GM18951 (cell line): ENCODE results near the gene CEP295NL.

ENCODE experiments used
- POLR2A ChIP-seq: IDR thresholded peaks from 4 replicates; pipeline ENCODE4 v1.6.1; 2011; ENCODE audit warnings: mild to moderate bottlenecking; ENCODE audit not compliant: insufficient read length, insufficient read depth; ENCODE audit errors: extremely low read depth
- in situ Hi-C: fragments of 300-500 bp; cut with MboI; formaldehyde crosslinking; loops from one replicate; pipeline ENCODE4 v1.12.0; 2022; ENCODE audit warnings: low sequenced_read_pairs, mixed read lengths, inconsistent platforms; ENCODE audit not compliant: unreplicated experiment

Gene CEP295NL

DNA sequence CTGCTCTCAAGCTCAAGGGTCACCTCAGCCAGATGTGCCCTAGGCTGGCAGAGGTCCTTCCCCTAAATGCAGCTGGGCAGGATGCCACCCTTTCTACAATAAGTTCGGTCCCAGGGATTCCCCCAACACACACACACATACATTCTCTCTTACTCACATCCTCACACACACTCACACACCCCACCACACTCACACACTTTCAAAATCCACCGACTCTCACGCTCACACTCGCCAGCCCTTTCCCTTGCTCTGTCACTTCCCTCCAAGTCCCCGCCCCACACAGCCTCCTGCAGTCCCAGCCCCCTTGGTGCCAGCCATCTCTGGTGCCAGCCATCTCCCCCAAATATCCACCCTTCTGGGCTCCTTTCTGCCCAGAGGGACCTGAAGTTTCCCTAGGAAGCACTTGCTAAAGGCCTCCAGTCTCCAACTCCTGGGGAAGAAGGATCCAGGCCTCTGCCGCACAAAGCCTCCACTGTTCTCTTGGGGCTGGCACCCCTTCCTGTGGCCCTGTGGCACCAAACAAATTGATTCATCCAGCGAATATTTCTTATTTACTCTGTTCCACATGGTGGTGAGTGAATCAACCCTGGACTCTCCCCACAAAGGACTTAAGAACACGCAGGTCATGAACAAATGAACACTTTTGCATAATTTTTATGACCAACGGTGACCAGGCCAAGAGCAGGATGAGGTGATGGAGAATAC, 58.5 kb downstream of the CEP295NL start:
- no peak for TF ChIP-seq POLR2A
- in situ Hi-C loops: no loop called here

DNA sequence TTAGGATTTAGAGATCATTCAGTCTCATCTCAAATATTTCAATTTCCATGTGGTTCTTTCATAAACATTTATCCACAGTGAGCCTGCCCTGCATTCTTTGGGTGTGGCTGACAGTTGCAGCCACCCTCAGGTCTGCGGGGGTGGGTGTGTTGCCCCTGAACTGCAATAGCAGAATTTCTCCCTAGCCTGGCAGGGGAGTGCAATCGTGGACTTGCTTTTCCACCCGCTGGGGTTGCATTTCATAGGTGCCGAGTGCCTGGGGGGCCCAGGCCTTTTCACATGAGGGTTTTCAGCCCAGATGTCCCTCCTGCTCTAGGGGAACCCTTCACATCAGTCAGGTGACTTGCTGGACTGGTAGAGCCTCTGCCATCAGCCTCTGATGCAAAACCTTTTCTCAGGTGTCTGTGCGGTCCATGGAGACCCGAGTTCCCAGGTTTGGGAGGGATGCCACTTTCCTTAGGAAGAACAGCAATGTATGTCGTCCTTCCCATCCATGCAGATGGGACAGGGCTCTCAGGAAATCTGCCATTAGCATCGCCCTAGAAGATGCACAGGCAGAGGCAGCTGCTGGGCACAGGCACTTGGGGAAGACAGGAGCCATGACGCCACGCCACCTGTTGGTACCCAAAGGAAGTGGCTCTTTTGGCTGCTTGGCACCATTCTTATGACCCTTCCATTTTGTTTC, 60.0 kb downstream of the CEP295NL start:
- no peak for TF ChIP-seq POLR2A
- in situ Hi-C loops: no loop called here

- in situ Hi-C loops: no loop called here
- peak; percentile 94 for TF ChIP-seq POLR2A
These were observed 62.0 kb downstream of the CEP295NL start, which contains the start of gene USP36 for GRCh38 chr17:78840780-78841611. Gene USP36 (minus strand): TSS chr17:78840814. CDS start chr17:78836363, 4,451 bp downstream.
